ENCODE data around the gene IRS1. TPM values are rescaled to one million over a fixed set of nuclear protein-coding genes. Genes with fewer than 3 reads are reported as not detected.

The IRS1 gene
- total RNA-seq, 1 donor from 2014 or later = 17.8 TPM

GRCh38 chr2:226687641-226688253, 111.9 kb downstream of the IRS1 start:
- TF ChIP-seq, protein P1, sequence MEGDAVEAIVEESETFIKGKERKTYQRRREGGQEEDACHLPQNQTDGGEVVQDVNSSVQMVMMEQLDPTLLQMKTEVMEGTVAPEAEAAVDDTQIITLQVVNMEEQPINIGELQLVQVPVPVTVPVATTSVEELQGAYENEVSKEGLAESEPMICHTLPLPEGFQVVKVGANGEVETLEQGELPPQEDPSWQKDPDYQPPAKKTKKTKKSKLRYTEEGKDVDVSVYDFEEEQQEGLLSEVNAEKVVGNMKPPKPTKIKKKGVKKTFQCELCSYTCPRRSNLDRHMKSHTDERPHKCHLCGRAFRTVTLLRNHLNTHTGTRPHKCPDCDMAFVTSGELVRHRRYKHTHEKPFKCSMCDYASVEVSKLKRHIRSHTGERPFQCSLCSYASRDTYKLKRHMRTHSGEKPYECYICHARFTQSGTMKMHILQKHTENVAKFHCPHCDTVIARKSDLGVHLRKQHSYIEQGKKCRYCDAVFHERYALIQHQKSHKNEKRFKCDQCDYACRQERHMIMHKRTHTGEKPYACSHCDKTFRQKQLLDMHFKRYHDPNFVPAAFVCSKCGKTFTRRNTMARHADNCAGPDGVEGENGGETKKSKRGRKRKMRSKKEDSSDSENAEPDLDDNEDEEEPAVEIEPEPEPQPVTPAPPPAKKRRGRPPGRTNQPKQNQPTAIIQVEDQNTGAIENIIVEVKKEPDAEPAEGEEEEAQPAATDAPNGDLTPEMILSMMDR (IDR thresholded peaks at IDR 0.05; ENCODE audit: borderline replicate concordance) = no peak

DNA sequence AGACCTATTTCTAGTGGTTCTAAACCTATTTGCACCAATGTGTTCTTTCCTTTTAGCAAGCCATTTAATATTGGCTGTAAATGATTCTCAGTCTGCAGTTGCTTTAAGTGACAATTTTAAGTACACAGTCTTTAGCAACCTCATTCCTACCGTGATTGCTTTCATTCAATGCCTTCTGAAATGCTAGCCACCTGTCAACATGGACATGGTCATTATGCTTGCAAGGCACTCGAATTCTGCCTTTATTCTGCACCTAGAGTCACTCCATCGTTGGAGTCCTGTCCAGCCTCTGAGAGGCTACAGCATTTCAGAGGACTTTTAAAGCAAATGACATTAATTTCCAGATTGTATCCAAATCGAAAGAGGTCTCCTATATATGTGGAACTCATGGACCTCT, 115.1 kb downstream of the IRS1 start:
- no peak overlapping the region for H3K27ac ChIP-seq (replicated peaks)
- no peaks in the 10 kb centered on the region for H3K27me3 ChIP-seq (ENCODE audit: low read depth)
- H3K4me1 ChIP-seq = peaks cover 16% of the 10 kb centered on the region
- no peaks in the 10 kb centered on the region for H3K9me3 ChIP-seq (replicated peaks)
- no peak for DNase-seq
- no peak overlapping the region for H3K4me3 ChIP-seq
- TF ChIP-seq, protein P1 (IDR thresholded peaks at IDR 0.05; ENCODE audit: borderline replicate concordance) = no peak
- intact Hi-C loops (cut with micrococcal nuclease) = no loop called here
- H3K36me3 ChIP-seq = no peaks in the 10 kb centered on the region

More at GRCh38 chr2:226687641-226688253, 111.9 kb downstream of the IRS1 start:
- Histone ChIP-seq H3K36me3 (no peaks in the 10 kb centered on the region), H3K4me1 (peaks cover 44% of the 10 kb centered on the region), H3K4me3 (no peak overlapping the region), H3K27me3 (ENCODE audit: low read depth) (no peaks in the 10 kb centered on the region), H3K27ac (replicated peaks) (no peak overlapping the region), H3K9me3 (replicated peaks) (no peaks in the 10 kb centered on the region)
- intact Hi-C loops (cut with micrococcal nuclease) = no loop called here
- no peak for DNase-seq

- peaks cover 15% of the 10 kb centered on the region for H3K4me1 ChIP-seq
- H3K27me3 ChIP-seq (ENCODE audit: low read depth) = no peaks in the 10 kb centered on the region
- H3K36me3 ChIP-seq = no peaks in the 10 kb centered on the region
- intact Hi-C loops (cut with micrococcal nuclease) = no loop called here
- H3K9me3 ChIP-seq (replicated peaks) = no peaks in the 10 kb centered on the region
- TF ChIP-seq, protein P1 (IDR thresholded peaks at IDR 0.05; ENCODE audit: borderline replicate concordance) = no peak
- peak overlapping the region; percentile 11 for H3K27ac ChIP-seq (replicated peaks)
- DNase-seq = no peak
- H3K4me3 ChIP-seq = no peak overlapping the region
Measured at GRCh38 chr2:226683944-226684562, 115.6 kb downstream of the IRS1 start.

DNA sequence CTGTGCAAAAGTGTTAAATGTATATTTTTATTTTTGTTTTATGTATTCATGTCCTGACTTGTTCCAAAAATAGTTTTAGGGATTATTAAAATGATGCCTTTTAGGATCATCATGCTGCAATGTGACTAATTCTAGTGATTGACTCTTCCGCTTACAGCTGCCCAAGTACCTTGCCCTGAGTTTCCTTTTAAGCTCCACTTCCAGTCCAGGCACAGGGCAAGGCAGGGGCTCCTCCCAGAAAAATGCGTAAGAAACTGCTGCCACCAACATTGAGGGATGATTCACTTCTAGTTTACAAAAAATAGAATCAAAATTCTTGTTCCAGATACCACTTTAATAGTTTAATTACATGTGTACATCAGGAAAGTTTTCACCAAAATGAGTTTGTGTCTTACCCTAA, 116.4 kb downstream of the IRS1 start:
- TF ChIP-seq, protein P1 (IDR thresholded peaks at IDR 0.05; ENCODE audit: borderline replicate concordance) = no peak
- DNase-seq = no peak
- Histone ChIP-seq H3K36me3 (no peaks in the 10 kb centered on the region), H3K4me1 (peaks cover 20% of the 10 kb centered on the region), H3K4me3 (no peak overlapping the region), H3K27me3 (ENCODE audit: low read depth) (no peaks in the 10 kb centered on the region), H3K9me3 (replicated peaks) (no peaks in the 10 kb centered on the region), H3K27ac (replicated peaks) (no peak overlapping the region)
- intact Hi-C loops (cut with micrococcal nuclease) = no loop called here

Other genes with a start within 250 kb of the IRS1 start
- 35.1 TPM for gene RHBDD1, start 36.2 kb upstream of the IRS1 start, total RNA-seq

Measured in left ventricle myocardium inferior (tissue), 1 donor.